NCI-H345 (cell line): ENCODE measurements around the gene CXCR6.
A peak's percentile ranks its signal among the peaks of the same experiment; 100 is the strongest.

Experiments used
- DNase-seq: peaks from one replicate; lab custom pipeline; 2025; lab: John Stamatoyannopoulos, UW

Gene CXCR6

GRCh38 chr3:45943207-45943846, at the start of gene CXCR6:
Gene CXCR6 (plus strand): TSS chr3:45943464. CDS start chr3:45946482, 3,018 bp downstream.
- DNase-seq = no peak

- no peak for DNase-seq
Measured at GRCh38 chr3:45894015-45894414, 49.2 kb upstream of the CXCR6 start.

GRCh38 chr3:45895686-45896468, 47.4 kb upstream of the CXCR6 start:
- no peak for DNase-seq

GRCh38 chr3:45896956-45897355, 46.3 kb upstream of the CXCR6 start:
- no peak for DNase-seq

- DNase-seq = no peak
Measured at GRCh38 chr3:45904931-45905330, 38.3 kb upstream of the CXCR6 start.

GRCh38 chr3:45905755-45906154, 37.5 kb upstream of the CXCR6 start:
- DNase-seq = no peak

- no peak for DNase-seq
Measured at GRCh38 chr3:45906681-45907407, 36.4 kb upstream of the CXCR6 start.

- no peak for DNase-seq
Measured at GRCh38 chr3:45907769-45908705, 35.2 kb upstream of the CXCR6 start.

- no peak for DNase-seq
Measured at GRCh38 chr3:45908761-45909160, 34.5 kb upstream of the CXCR6 start.

GRCh38 chr3:45909542-45909941, 33.7 kb upstream of the CXCR6 start:
- DNase-seq = no peak

- no peak for DNase-seq
Measured at GRCh38 chr3:45910892-45911291, 32.4 kb upstream of the CXCR6 start.

- no peak for DNase-seq
Measured at GRCh38 chr3:45911511-45912226, 31.6 kb upstream of the CXCR6 start.

- no peak for DNase-seq
Measured at GRCh38 chr3:45912435-45912834, 30.8 kb upstream of the CXCR6 start.

- DNase-seq = no peak
Measured at GRCh38 chr3:45914362-45915058, 28.8 kb upstream of the CXCR6 start.

GRCh38 chr3:45915059-45915439, 28.2 kb upstream of the CXCR6 start:
- no peak for DNase-seq

GRCh38 chr3:45915518-45916231, 27.6 kb upstream of the CXCR6 start:
- DNase-seq = no peak

GRCh38 chr3:45917146-45917898, 25.9 kb upstream of the CXCR6 start:
- DNase-seq = peak; percentile 72

GRCh38 chr3:45921158-45922038, 21.9 kb upstream of the CXCR6 start:
- DNase-seq = no peak
